ENCODE results near the gene KIF20A.
"Not testable (repeated sequence)": the region's sequence is repeated elsewhere in the genome, so short reads cannot be mapped to it uniquely, and the experiment has no call there.

KIF20A gene

GRCh38 chr5:138180841-138181240 is 1.9 kb downstream of the KIF20A start:
- TF ChIP-seq, protein P1, sequence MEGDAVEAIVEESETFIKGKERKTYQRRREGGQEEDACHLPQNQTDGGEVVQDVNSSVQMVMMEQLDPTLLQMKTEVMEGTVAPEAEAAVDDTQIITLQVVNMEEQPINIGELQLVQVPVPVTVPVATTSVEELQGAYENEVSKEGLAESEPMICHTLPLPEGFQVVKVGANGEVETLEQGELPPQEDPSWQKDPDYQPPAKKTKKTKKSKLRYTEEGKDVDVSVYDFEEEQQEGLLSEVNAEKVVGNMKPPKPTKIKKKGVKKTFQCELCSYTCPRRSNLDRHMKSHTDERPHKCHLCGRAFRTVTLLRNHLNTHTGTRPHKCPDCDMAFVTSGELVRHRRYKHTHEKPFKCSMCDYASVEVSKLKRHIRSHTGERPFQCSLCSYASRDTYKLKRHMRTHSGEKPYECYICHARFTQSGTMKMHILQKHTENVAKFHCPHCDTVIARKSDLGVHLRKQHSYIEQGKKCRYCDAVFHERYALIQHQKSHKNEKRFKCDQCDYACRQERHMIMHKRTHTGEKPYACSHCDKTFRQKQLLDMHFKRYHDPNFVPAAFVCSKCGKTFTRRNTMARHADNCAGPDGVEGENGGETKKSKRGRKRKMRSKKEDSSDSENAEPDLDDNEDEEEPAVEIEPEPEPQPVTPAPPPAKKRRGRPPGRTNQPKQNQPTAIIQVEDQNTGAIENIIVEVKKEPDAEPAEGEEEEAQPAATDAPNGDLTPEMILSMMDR (IDR thresholded peaks at IDR 0.05; ENCODE audit: low read depth, low read length, missing control alignments), result no peak
- H3K4me3 ChIP-seq (ENCODE audit: low read depth, low read length), result no peak overlapping the region
- no peak for DNase-seq (ENCODE audit: low read depth)

DNA sequence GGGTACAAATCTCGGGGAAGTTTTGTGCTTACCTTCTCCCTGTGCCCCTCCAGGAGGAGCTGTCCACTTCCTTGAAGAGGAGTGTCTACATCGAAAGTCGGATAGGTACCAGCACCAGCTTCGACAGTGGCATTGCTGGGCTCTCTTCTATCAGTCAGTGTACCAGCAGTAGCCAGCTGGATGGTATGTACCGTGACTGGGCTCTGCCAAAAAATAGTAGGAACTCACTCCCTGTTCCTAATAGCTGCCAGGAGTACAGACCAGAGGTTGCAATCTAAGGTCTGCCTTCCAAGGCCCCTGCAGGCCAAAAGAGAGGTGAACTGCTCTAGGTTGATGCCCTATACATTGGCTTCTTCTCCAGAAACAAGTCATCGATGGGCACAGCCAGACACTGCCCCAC is 3.9 kb downstream of the KIF20A start:
- no peak for DNase-seq (ENCODE audit: low read depth)
- no peak overlapping the region for H3K4me3 ChIP-seq (ENCODE audit: low read depth, low read length)

DNA sequence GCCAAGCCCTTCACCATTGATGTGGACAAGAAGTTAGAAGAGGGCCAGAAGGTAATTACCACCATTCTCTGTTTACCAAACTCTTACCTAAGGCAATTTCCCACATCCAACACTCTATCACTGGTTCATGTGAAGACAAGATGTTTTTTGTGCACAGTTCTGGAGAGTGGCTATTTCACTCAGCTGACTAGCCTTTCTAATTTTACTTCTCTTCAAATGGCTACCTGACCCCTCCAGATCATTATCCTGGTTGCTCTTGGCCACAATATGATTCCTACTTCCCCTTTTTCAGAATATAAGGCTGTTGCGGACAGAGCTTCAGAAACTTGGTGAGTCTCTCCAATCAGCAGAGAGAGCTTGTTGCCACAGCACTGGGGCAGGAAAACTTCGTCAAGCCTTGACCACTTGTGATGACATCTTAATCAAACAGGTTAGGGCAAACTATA is 7.1 kb downstream of the KIF20A start:
- DNase-seq (ENCODE audit: low read depth), result no peak
- H3K4me3 ChIP-seq (ENCODE audit: low read depth, low read length), result no peak overlapping the region
- TF ChIP-seq, protein P1 (IDR thresholded peaks at IDR 0.05; ENCODE audit: low read depth, low read length, missing control alignments), result no peak

More for the DNA sequence above, 3.9 kb downstream of the KIF20A start:
- TF ChIP-seq, protein P1 (IDR thresholded peaks at IDR 0.05; ENCODE audit: low read depth, low read length, missing control alignments), result no peak

DNA sequence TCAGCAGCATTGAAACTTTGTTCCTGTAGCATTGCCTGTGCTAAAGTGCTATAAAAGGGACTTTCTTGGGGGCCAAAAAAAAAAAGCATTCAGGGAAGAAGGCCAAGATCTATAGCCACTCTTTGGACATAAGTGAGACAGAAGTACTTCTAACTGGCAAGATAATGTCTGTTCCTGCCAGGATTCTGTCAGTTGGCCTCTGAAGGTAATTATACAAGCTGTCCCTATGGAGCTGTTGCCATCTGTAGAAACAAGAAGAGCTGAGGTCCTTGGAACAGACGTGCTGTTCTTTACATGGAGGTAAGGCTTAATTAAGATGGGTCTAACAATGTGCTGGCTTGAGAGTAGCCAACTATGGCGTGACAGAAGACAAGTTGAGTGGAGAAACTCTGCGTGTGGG is 9.7 kb downstream of the KIF20A start:
- TF ChIP-seq, protein P1 (IDR thresholded peaks at IDR 0.05; ENCODE audit: low read depth, low read length, missing control alignments), result no peak
- no peak overlapping the region for H3K4me3 ChIP-seq (ENCODE audit: low read depth, low read length)
- no peak for DNase-seq (ENCODE audit: low read depth)

DNA sequence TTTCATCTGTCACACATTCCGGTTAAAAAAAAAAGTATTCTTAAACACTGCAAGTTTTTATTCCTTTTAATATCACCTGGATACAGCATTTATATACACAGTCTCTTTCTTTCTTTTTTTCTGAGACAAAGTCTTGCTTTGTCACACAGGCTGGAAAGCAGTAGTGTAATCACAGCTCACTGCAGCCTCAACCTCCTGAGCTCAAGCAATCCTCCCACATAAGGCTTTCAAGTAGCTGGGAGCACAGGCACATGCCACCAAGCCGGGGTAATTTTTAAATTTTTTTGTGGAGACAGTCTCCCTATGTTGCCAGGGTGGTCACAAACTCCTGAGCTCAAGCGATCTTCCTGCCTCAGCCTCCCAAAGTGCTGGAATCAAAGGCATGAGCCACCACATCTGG is 13.9 kb downstream of the KIF20A start:
- no peak for DNase-seq (ENCODE audit: low read depth)
- TF ChIP-seq, protein P1 (IDR thresholded peaks at IDR 0.05; ENCODE audit: low read depth, low read length, missing control alignments), result no peak
- H3K4me3 ChIP-seq (ENCODE audit: low read depth, low read length), result no peak overlapping the region

GRCh38 chr5:138193859-138194258 is 14.9 kb downstream of the KIF20A start:
- not testable (repeated sequence) for DNase-seq (ENCODE audit: low read depth); H3K4me3 ChIP-seq (ENCODE audit: low read depth, low read length)

- no peak for DNase-seq (ENCODE audit: low read depth)
- H3K4me3 ChIP-seq (ENCODE audit: low read depth, low read length), result no peak overlapping the region
- TF ChIP-seq, protein P1 (IDR thresholded peaks at IDR 0.05; ENCODE audit: low read depth, low read length, missing control alignments), result no peak
Observed at GRCh38 chr5:138210985-138211384, 32.1 kb downstream of the KIF20A start.

DNA sequence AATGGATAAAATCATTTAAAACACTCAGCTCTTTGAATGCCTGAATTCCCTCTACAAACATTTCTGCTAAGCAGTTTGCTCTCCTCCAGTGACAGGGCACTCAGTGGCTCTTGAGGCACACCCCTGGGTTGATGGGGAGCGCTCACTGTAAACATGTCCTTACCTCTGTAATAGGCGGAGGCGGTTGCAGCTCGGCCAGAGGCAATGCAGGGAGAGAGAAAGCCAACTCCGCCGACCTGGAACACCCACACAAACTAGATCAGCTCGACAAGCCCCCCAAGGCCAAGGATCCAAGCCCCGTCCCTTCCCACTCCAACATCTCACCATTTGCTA is 33.9 kb downstream of the KIF20A start:
- no peak for DNase-seq (ENCODE audit: low read depth)
- peak overlapping the region; percentile 100 for H3K4me3 ChIP-seq (ENCODE audit: low read depth, low read length)

More for the DNA sequence above, 33.9 kb downstream of the KIF20A start:
- TF ChIP-seq, protein P1 (IDR thresholded peaks at IDR 0.05; ENCODE audit: low read depth, low read length, missing control alignments), result no peak
